Activated B cell treated with CpG ODN at 0.5 μM for 24 hours (primary cell): ENCODE data around the gene TEX54. TPM values are rescaled to one million over a fixed set of nuclear protein-coding genes. Genes with fewer than 3 reads are reported as not detected.
"Not testable (repeated sequence)": the region's sequence is repeated elsewhere in the genome, so short reads cannot be mapped to it uniquely, and the experiment has no call there.

ENCODE experiments used
- ATAC-seq: fragments of 200-7000 bp; cut with Tn5 transposase; one replicate; pipeline ENCODE4 v1.10.0; 2021; ENCODE audit warnings: low read depth, mild to moderate bottlenecking, moderate library complexity
- CTCF ChIA-PET: fragments of 350-600 bp; sonication (Branson Sonifier 250); formaldehyde crosslinking; loops from one replicate; lab custom pipeline; 2021; ENCODE audit warnings: antibody characterized with exemption; lab: Charles Lee
- POLR2A ChIA-PET: fragments of 350-600 bp; sonication (Branson Sonifier 250); formaldehyde crosslinking; loops from one replicate; lab custom pipeline; 2021; ENCODE audit warnings: antibody characterized with exemption; lab: Charles Lee
- DNase-seq: peaks from one replicate; pipeline ENCODE4 v3.0.0; 2022
- H3K27ac Mint-ChIP-seq: one replicate; pipeline ENCODE4 v1.8.0; 2020; ENCODE audit warnings: mixed read lengths
- H3K27me3 Mint-ChIP-seq: one replicate; pipeline ENCODE4 v1.8.0; 2021; ENCODE audit warnings: mixed read lengths
- H3K36me3 Mint-ChIP-seq: one replicate; pipeline ENCODE4 v1.8.0; 2021; ENCODE audit warnings: low read depth, mixed read lengths
- H3K4me1 Mint-ChIP-seq: one replicate; pipeline ENCODE4 v1.8.0; 2021; ENCODE audit warnings: mixed read lengths
- H3K4me3 Mint-ChIP-seq: one replicate; pipeline ENCODE4 v1.8.0; 2020; ENCODE audit warnings: mild to moderate bottlenecking, mixed read lengths
- H3K9me3 Mint-ChIP-seq: one replicate; pipeline ENCODE4 v1.8.0; 2020; ENCODE audit warnings: mixed read lengths
- intact Hi-C: fragments of 100-400 bp; cut with micrococcal nuclease; formaldehyde crosslinking; loops from one replicate; pipeline ENCODE4 v1.15.1; 2024
- total RNA-seq: library from RNA; stranded (reverse); gene quantifications from 2 replicates; pipeline ENCODE4 v1.2.3, GENCODE V29; 2022
- TF ChIP-seq, protein P1 (sequence below): fragments of 200-600 bp; IDR thresholded peaks from one replicate; pipeline ENCODE4 v1.8.0; 2022; ENCODE audit warnings: antibody characterized with exemption, mild to moderate bottlenecking

Gene TEX54
- total RNA-seq, 1 donor from 2014 or later = 0.55 TPM

DNA sequence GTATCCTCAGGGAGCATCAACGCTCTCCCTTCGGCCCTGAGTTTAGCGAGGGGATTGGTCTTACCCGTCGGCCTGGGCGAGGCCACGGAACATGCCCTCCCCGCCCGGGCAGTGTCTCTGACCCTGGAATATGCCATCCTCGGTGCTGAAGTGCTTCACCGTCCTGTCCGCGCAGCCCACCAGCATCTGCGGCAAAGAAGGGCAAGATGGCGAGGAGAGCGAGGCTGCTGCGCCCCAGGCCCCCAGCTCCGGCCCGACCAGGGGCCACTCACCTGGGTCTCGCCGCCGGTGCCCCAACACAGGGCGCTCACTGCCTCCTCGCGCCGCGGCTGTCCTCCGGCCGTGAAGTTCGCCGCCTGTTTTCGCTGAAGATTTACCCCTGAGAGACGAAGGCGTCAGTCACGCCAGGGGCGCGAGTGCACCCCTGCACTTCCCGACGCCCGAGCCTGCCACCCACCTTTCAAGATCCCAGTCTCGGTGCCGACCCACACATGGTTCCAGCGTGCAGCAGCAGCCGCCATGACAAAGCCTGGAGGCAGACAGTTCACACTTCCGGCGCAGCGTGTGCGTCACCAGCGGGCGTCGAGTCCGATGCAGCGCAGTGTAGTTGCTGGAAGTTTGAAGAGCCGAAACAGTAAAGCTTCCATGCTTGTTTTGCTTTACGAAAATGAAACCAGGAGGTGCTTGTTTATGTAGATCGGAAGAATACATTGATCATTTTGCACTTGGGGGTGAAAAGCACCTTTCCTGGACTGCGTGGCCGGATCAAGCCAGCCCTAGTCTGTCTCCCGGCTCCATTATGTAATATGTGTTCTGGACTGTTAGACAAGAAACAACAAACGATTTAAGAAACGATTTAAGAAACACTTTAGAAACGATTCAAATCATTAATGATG lies 6.7 kb upstream of the TEX54 start, which contains the start of gene WDR74:
Gene WDR74 (minus strand): TSS at position 541 of the 896 bp plus-strand sequence. CDS start 20 bp downstream, at position 521.
- ChIA-PET POLR2A (interaction anchor here (0.6 to 9.5 kb wide), 38 partner anchors 7 to 1886 kb away, joined by 3 to 597 read pairs (median 23); partner anchors contain the start of genes B3GAT3, BSCL2, C11orf98 and CSKMT), CTCF (interaction anchor here (0.6 to 2.9 kb wide), 5 partner anchors 17 to 248 kb away, joined by 3 to 28 read pairs (median 3); partner anchors contain the start of genes HNRNPUL2, TMEM179B and TUT1)
- Mint-ChIP-seq H3K36me3 (peaks cover 40% of the 10 kb centered on the region), H3K9me3 (no peaks in the 10 kb centered on the region), H3K4me3 (no peak within 1 kb of the TSS), H3K4me1 (peaks cover 39% of the 10 kb centered on the region), H3K27me3 (no peaks in the 10 kb centered on the region), H3K27ac (no peak within 1 kb of the TSS)
- intact Hi-C loops = loop anchor here (1.0 kb wide), 3 partner anchors 8 to 52 kb away; partner anchors contain the start of genes NXF1 and TMEM179B
- TF ChIP-seq, protein P1, sequence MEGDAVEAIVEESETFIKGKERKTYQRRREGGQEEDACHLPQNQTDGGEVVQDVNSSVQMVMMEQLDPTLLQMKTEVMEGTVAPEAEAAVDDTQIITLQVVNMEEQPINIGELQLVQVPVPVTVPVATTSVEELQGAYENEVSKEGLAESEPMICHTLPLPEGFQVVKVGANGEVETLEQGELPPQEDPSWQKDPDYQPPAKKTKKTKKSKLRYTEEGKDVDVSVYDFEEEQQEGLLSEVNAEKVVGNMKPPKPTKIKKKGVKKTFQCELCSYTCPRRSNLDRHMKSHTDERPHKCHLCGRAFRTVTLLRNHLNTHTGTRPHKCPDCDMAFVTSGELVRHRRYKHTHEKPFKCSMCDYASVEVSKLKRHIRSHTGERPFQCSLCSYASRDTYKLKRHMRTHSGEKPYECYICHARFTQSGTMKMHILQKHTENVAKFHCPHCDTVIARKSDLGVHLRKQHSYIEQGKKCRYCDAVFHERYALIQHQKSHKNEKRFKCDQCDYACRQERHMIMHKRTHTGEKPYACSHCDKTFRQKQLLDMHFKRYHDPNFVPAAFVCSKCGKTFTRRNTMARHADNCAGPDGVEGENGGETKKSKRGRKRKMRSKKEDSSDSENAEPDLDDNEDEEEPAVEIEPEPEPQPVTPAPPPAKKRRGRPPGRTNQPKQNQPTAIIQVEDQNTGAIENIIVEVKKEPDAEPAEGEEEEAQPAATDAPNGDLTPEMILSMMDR = no peak
- DNase-seq (peak; percentile 84), ATAC-seq (peak; percentile 30)

GRCh38 chr11:62835336-62835735 lies 2.7 kb upstream of the TEX54 start:
- Mint-ChIP-seq H3K4me1 (peaks cover 57% of the 10 kb centered on the region), H3K27me3 (no peaks in the 10 kb centered on the region), H3K9me3 (no peaks in the 10 kb centered on the region), H3K27ac (no peak overlapping the region), H3K4me3 (no peak overlapping the region), H3K36me3 (peaks cover 66% of the 10 kb centered on the region)
- intact Hi-C loops = no loop called here
- no peak for ATAC-seq
- CTCF ChIA-PET = no interaction called here
- TF ChIP-seq, protein P1 = no peak
- DNase-seq = no peak
- POLR2A ChIA-PET = interaction anchor here (0.5 to 1.0 kb wide), 3 partner anchors 12 to 1476 kb away, joined by 3 to 4 read pairs (median 3); no protein-coding TSS in a partner anchor

GRCh38 chr11:62831520-62832335 lies 913 bp downstream of the TEX54 start, which contains the start of gene STX5:
Gene STX5, minus strand, starts transcription at chr11:62832051. Its CDS starts 808 bp downstream, at chr11:62831243.
- Mint-ChIP-seq H3K9me3 (no peaks in the 10 kb centered on the region), H3K27ac (peak within 1 kb of the TSS; percentile 100), H3K4me3 (peak within 1 kb of the TSS; percentile 100), H3K36me3 (peaks cover 68% of the 10 kb centered on the region), H3K27me3 (no peaks in the 10 kb centered on the region), H3K4me1 (peaks cover 47% of the 10 kb centered on the region)
- TF ChIP-seq, protein P1 = no peak
- DNase-seq (peak; percentile 98), ATAC-seq (peak; percentile 91)
- intact Hi-C loops = loop anchor here (1.0 to 5.0 kb wide), 8 partner anchors 8 to 259 kb away; partner anchors contain the start of genes EEF1G, NXF1, POLR2G and TMEM179B
- ChIA-PET CTCF (interaction anchor here (0.7 to 2.0 kb wide), 3 partner anchors 10 to 45 kb away, joined by 3 to 11 read pairs (median 6); partner anchors contain the start of gene TMEM179B), POLR2A (interaction anchor here (0.5 to 3.4 kb wide), 52 partner anchors 9 to 1486 kb away, joined by 3 to 262 read pairs (median 5); partner anchors contain the start of genes B3GAT3, BSCL2, C11orf98 and CSKMT)

DNA sequence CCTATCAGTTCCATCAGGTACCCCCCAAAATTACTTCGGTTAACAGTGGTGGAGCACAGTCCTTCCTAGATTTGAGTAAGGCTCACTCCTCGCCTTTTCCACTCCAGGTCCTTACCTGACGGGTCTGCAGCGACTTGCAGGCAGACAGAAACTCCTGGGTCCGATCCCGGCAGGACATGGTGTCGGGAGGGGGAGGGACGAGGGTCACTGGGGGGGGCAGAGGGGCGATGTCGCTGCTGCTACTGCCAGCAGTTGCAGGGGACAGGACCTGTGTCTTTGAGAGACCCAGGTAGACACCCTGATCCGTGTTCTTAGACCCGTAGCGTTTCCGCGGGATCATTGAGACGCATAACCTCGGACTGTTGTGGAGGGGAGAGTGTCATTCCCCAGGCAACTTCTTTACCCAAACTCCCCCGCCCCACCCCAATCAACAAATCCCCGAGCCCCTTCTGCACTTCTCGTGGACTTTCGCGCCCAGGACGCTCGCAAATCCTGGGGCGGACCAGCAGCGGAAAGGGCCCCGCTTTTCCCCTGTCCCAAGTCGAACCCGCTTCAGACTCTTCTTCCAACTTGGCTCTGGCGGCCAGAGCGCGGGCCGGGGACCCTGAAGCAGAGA lies 1.6 kb downstream of the TEX54 start:
- Mint-ChIP-seq H3K4me3 (peak overlapping the region; percentile 100), H3K4me1 (peaks cover 43% of the 10 kb centered on the region), H3K27me3 (no peaks in the 10 kb centered on the region), H3K27ac (peak overlapping the region; percentile 100), H3K9me3 (no peaks in the 10 kb centered on the region), H3K36me3 (peaks cover 67% of the 10 kb centered on the region)
- intact Hi-C loops = loop anchor here (1.0 to 5.0 kb wide), 6 partner anchors 8 to 259 kb away; partner anchors contain the start of genes EEF1G, NXF1, POLR2G and TMEM179B
- POLR2A ChIA-PET = interaction anchor here (0.6 to 5.0 kb wide), 45 partner anchors 9 to 288 kb away, joined by 3 to 262 read pairs (median 8); partner anchors contain the start of genes B3GAT3, BSCL2, C11orf98 and CSKMT
- ATAC-seq (no peak), DNase-seq (no peak)
- TF ChIP-seq, protein P1 = no peak
- CTCF ChIA-PET = interaction anchor here (2.0 kb wide), 1 partner anchor 44 kb away, joined by 11 read pairs; the partner anchor contains the start of gene TMEM179B

DNA sequence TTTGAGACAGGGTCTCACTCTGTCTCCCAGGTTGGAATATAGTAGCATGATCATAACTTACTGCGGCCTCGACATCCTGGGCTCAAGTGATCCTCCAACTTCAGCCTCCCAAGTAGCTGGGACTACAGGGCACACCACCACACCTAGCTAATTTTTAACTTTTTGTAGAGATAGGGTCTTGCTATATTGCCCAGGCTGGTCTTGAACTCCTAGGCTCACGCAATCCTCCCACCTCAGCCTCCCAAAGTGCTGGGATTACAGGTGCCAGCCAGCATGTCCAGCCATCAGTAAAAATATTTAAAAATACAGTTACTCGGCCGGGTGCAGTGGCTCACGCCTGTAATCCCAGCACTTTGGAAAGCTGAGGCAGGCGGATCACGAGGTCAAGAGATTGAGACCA lies 4.5 kb downstream of the TEX54 start:
- not testable (repeated sequence) for H3K9me3 Mint-ChIP-seq, H3K4me3 Mint-ChIP-seq

More for the DNA sequence above, 4.5 kb downstream of the TEX54 start:
- Mint-ChIP-seq H3K36me3 (peaks cover 69% of the 10 kb centered on the region), H3K4me1 (peaks cover 31% of the 10 kb centered on the region)
- DNase-seq, H3K27ac Mint-ChIP-seq, intact Hi-C loops, ATAC-seq, H3K27me3 Mint-ChIP-seq: not testable (repeated sequence)
- ChIA-PET POLR2A (interaction anchor here (1.7 to 5.0 kb wide), 3 partner anchors 12 to 23 kb away, joined by 8 to 59 read pairs (median 28); partner anchors contain the start of genes NXF1 and WDR74), CTCF (interaction anchor here (1.4 kb wide), 1 partner anchor 42 kb away, joined by 4 read pairs; no protein-coding TSS in a partner anchor)
